HepG2 (cell line): ENCODE measurements around the gene PRR5L. TPM values are rescaled to one million over a fixed set of nuclear protein-coding genes. Genes with fewer than 3 reads are reported as not detected.

Experiments used
- ATAC-seq: fragments of 200-7000 bp; cut with Tn5 transposase; 3 replicates; pipeline ENCODE4 v1.9.1; 2020; ENCODE audit warnings: mild to moderate bottlenecking, moderate library complexity
- BruUV-seq: library from RNA; stranded (reverse); fragments of 400-500 nt; replicated peaks from 2 replicates; lab custom pipeline; 2021; lab: Mats Ljungman, UMichigan
- CTCF ChIA-PET: fragments of 300-600 bp; formaldehyde crosslinking; extraction: SDS; loops from one replicate; lab custom pipeline; 2021; ENCODE audit warnings: low total read pairs, inconsistent platforms, low intra/inter-chr PET ratio; lab: Yijun Ruan, JAX
- POLR2A ChIA-PET: fragments of 350-600 bp; sonication (Branson Sonifier 250); formaldehyde crosslinking; loops from one replicate; lab custom pipeline; 2020; ENCODE audit warnings: antibody characterized with exemption, inconsistent platforms; lab: Yijun Ruan, JAX
- DNase-seq: peaks from one replicate; pipeline ENCODE4 v3.0.0-alpha.2; 2015; ENCODE audit warnings: low spot score
- FAIRE-seq: peaks from 3 replicates; lab custom pipeline; 2011; peaks lifted over from hg19 to GRCh38; lab: Jason Lieb, UNC
- H2AFZ ChIP-seq: one replicate; pipeline ENCODE4 v1.6.1; 2011; ENCODE audit warnings: low read length, inconsistent platforms
- H3K27ac ChIP-seq: fragments of 300-600 bp; 3 replicates; pipeline ENCODE4 v1.8.0; 2011; ENCODE audit warnings: mixed run types, mild to moderate bottlenecking, mixed read lengths, low read length, inconsistent platforms; ENCODE audit not compliant: insufficient read depth; ENCODE audit errors: extremely low read length
- H3K27me3 ChIP-seq, 2 experiments: fragments of 200-600 bp in 1 of 2; 2 replicates in 1 of 2; 3 replicates in 1 of 2; pipeline versions ENCODE4 v1.6.0 to v1.8.0; 2011; ENCODE audit warnings: low read length in 2 of 2, mild to moderate bottlenecking in 2 of 2, moderate library complexity in 2 of 2, inconsistent platforms in 1 of 2; ENCODE audit not compliant: insufficient read depth in 2 of 2, control insufficient read depth in 1 of 2
- H3K36me3 ChIP-seq, 2 experiments: fragments of 200-600 bp in 1 of 2; replicated peaks in 1 of 2; 2 replicates in 1 of 2; 3 replicates in 1 of 2; pipeline versions ENCODE4 v1.5.1 to v1.8.0; 2011; ENCODE audit warnings: low read length in 2 of 2, inconsistent platforms in 1 of 2; ENCODE audit not compliant: insufficient read depth in 2 of 2, control insufficient read depth in 1 of 2
- H3K4me1 ChIP-seq: 2 replicates; pipeline ENCODE4 v1.5.1; 2012; ENCODE audit warnings: low read length, inconsistent platforms; ENCODE audit not compliant: insufficient read depth
- H3K4me2 ChIP-seq: 2 replicates; pipeline ENCODE4 v1.6.0; 2011; ENCODE audit warnings: low read depth, low read length, inconsistent platforms
- H3K4me3 ChIP-seq, 3 experiments: fragments of 200-600 bp in 1 of 3; sonication (generic), shearing (Covaris generic) in 1 of 3; replicated peaks in 1 of 3; 2 replicates each; pipeline ENCODE4 v1.5.1; 2011 to 2016; ENCODE audit warnings: low read length in 3 of 3, inconsistent platforms in 2 of 3, low read depth in 2 of 3, mild to moderate bottlenecking in 2 of 3, control low read depth in 1 of 3, mixed read lengths in 1 of 3; ENCODE audit not compliant: insufficient read depth in 1 of 3
- H3K79me2 ChIP-seq: one replicate; pipeline ENCODE4 v1.6.1; 2011; ENCODE audit warnings: low read length, inconsistent platforms; ENCODE audit not compliant: insufficient read depth
- H3K9ac ChIP-seq: 2 replicates; pipeline ENCODE4 v1.6.0; 2011; ENCODE audit warnings: mild to moderate bottlenecking, low read depth, low read length, inconsistent platforms; ENCODE audit not compliant: insufficient read depth
- H3K9me3 ChIP-seq: 2 replicates; pipeline ENCODE4 v1.5.1; 2012; ENCODE audit warnings: mild to moderate bottlenecking, low read length
- H4K20me1 ChIP-seq: 2 replicates; pipeline ENCODE4 v1.6.0; 2011; ENCODE audit warnings: inconsistent platforms, mild to moderate bottlenecking, low read length, moderate library complexity; ENCODE audit not compliant: insufficient read depth
- BORCS8-MEF2B ChIP-seq: sonication (generic); formaldehyde crosslinking; IDR thresholded peaks from 2 replicates; pipeline ENCODE4 v1.8.0; 2022; ENCODE audit warnings: mild to moderate bottlenecking, missing genetic modification reagents
- CHD4 ChIP-seq: fragments of 200-600 bp; sonication (generic); IDR thresholded peaks from 2 replicates; pipeline ENCODE4 v1.7.0; 2017; ENCODE audit warnings: mild to moderate bottlenecking, low read length, borderline replicate concordance
- MED1 ChIP-seq: sonication (generic); formaldehyde crosslinking; IDR thresholded peaks from 2 replicates; pipeline ENCODE4 v1.4.0; 2020; ENCODE audit warnings: missing genetic modification reagents
- MTF2 ChIP-seq: sonication (generic); formaldehyde crosslinking; IDR thresholded peaks from 2 replicates; pipeline ENCODE4 v1.5.0; 2020; ENCODE audit warnings: missing genetic modification reagents, borderline replicate concordance
- NCOA5 ChIP-seq: sonication (generic); formaldehyde crosslinking; IDR thresholded peaks from 2 replicates; pipeline ENCODE4 v1.4.0; 2020; ENCODE audit warnings: missing genetic modification reagents
- NRL ChIP-seq: sonication (generic); formaldehyde crosslinking; IDR thresholded peaks from 2 replicates; pipeline ENCODE4 v1.5.0; 2020; ENCODE audit warnings: missing genetic modification reagents, mild to moderate bottlenecking, moderate library complexity, borderline replicate concordance
- SOX13 ChIP-seq, 3 experiments: fragments of 450-650 bp in 1 of 3; sonication (generic) in 1 of 3; formaldehyde crosslinking in 1 of 3; IDR thresholded peaks in 2 of 3; conservative IDR thresholded peaks in 1 of 3; 2 replicates each; pipeline versions ENCODE4 v1.5.0 to v1.6.1; 2016 to 2020; ENCODE audit warnings: antibody characterized with exemption in 1 of 3, mild to moderate bottlenecking in 1 of 3, missing compliant biosample characterization in 1 of 3, missing genetic modification reagents in 1 of 3, moderate library complexity in 1 of 3
- TCF7 ChIP-seq: sonication (generic); IDR thresholded peaks from 2 replicates; pipeline ENCODE4 v1.6.1; 2016; ENCODE audit warnings: antibody characterized with exemption, low read depth
- TEAD3 ChIP-seq: optimal IDR thresholded peaks from 2 replicates; pipeline ENCODE3; 2016; ENCODE audit warnings: borderline replicate concordance
- ZFP90 ChIP-seq: sonication (generic); formaldehyde crosslinking; IDR thresholded peaks from 2 replicates; pipeline ENCODE4 v1.8.0; 2022; ENCODE audit warnings: missing genetic modification reagents, mild to moderate bottlenecking, inconsistent platforms, borderline replicate concordance
- ZNF224 ChIP-seq: sonication (generic); formaldehyde crosslinking; IDR thresholded peaks from 2 replicates; pipeline ENCODE4 v1.5.0; 2020; ENCODE audit warnings: mild to moderate bottlenecking, missing genetic modification reagents
- ZNF484 ChIP-seq: sonication (generic); formaldehyde crosslinking; IDR thresholded peaks from 2 replicates; pipeline ENCODE4 v1.5.1; 2020; ENCODE audit warnings: mild to moderate bottlenecking, low read depth, missing genetic modification reagents, borderline replicate concordance
- ZNF512 ChIP-seq: sonication (generic); formaldehyde crosslinking; IDR thresholded peaks from 2 replicates; pipeline ENCODE4 v1.4.0; 2020; ENCODE audit warnings: mild to moderate bottlenecking, missing genetic modification reagents
- ZNF691 ChIP-seq: sonication (generic); formaldehyde crosslinking; IDR thresholded peaks from 2 replicates; pipeline ENCODE4 v1.4.0; 2020; ENCODE audit warnings: missing genetic modification reagents, low read depth, mild to moderate bottlenecking, borderline replicate concordance
- ZNF746 ChIP-seq: sonication (generic); formaldehyde crosslinking; IDR thresholded peaks from 2 replicates; pipeline ENCODE4 v1.8.0; 2022; ENCODE audit warnings: mild to moderate bottlenecking, missing genetic modification reagents
- ZSCAN22 ChIP-seq: sonication (generic); formaldehyde crosslinking; IDR thresholded peaks from 2 replicates; pipeline ENCODE4 v1.4.0; 2020; ENCODE audit warnings: mild to moderate bottlenecking, missing genetic modification reagents
- WGBS: methylation state at CpG from one replicate; pipeline ENCODE4 v1.1.6; 2017; ENCODE audit warnings: low lambda C conversion rate; 5-methylcytosine and 5-hydroxymethylcytosine counted together
- in situ Hi-C: cut with HindIII; loops from 2 replicates; pipeline ENCODE4 v1.10.0; 2017; ENCODE audit warnings: low pct_unique_long_range_greater_than_20kb; ENCODE audit not compliant: extremely low pct_ligation_motif_present
- intact Hi-C: fragments of 100-400 bp; cut with micrococcal nuclease; formaldehyde crosslinking; loops from one replicate; pipeline ENCODE4 v1.10.0; 2022; ENCODE audit not compliant: unreplicated experiment
- polyA plus RNA-seq, 8 experiments: library from polyadenylated mRNA; depleted of rRNA in 3 of 8; stranded (reverse) in 7 of 8; unstranded in 1 of 8; fragments of >200 nt; fragmentation: Illumina TruSeq in 4 of 8; extraction: Trizol in 4 of 8; gene quantifications; 2 replicates each; pipeline versions ENCODE4 v1.2.1 to v1.2.3, GENCODE V29; 2011 to 2016; ENCODE audit warnings: low read depth in 4 of 8, missing spikeins in 1 of 8, mixed read lengths in 1 of 8; ENCODE audit not compliant: insufficient read depth in 1 of 8
- total RNA-seq, 5 experiments: library from RNA; depleted of rRNA; stranded (reverse); fragments of >200 nt; fragmentation: Illumina TruSeq; extraction: Trizol; gene quantifications; 2 replicates each; pipeline ENCODE4 v1.2.3, GENCODE V29; 2016; ENCODE audit warnings: low read depth in 1 of 5

PRR5L gene
- total and polyA plus RNA-seq, 2 of the 13 experiments (the other 11 are each of a cell fraction or from before 2014, with no cell fraction given), result 0.16 TPM; not detected in 1

- ChIA-PET CTCF (no interaction called here), POLR2A (no interaction called here)
- no peaks in the 10 kb centered on the region for H3K9me3 ChIP-seq
- no peak for ATAC-seq
- no peak for TF ChIP-seq SOX13 (IDR thresholded peaks at IDR 0.05)
- TF ChIP-seq SOX13 (CRISPR knock-in tag; conservative IDR thresholded peaks at IDR 0.05 in 1 of 2, IDR thresholded peaks at IDR 0.05 in 1 of 2), result no peak
- no peak for TF ChIP-seq ZFP90 (CRISPR knock-in tag)
- no peak for TF ChIP-seq NCOA5 (CRISPR knock-in tag)
- no peak for TF ChIP-seq ZNF746 (CRISPR knock-in tag)
- no peak for TF ChIP-seq ZNF224 (CRISPR knock-in tag)
- no peak for TF ChIP-seq ZSCAN22 (CRISPR knock-in tag)
- TF ChIP-seq ZNF512 (CRISPR knock-in tag), result no peak
- no peak for TF ChIP-seq MED1 (CRISPR knock-in tag)
- TF ChIP-seq CHD4, result no peak
- no peak for TF ChIP-seq MTF2 (CRISPR knock-in tag)
- no peak for TF ChIP-seq TEAD3
- TF ChIP-seq ZNF691, result no peak
- TF ChIP-seq ZNF484 (CRISPR knock-in tag), result no peak
- no peak for TF ChIP-seq TCF7
- no peak for TF ChIP-seq BORCS8-MEF2B (CRISPR knock-in tag)
- TF ChIP-seq NRL (CRISPR knock-in tag), result no peak
- intact Hi-C loops, result no loop called here
- WGBS, result 37% methylated on average over 9 of the region's 9 CpGs
- H3K4me3 ChIP-seq, result no peak overlapping the region
- H3K27me3 ChIP-seq, result peaks cover 3 to 48% of the 10 kb centered on the region in 2 experiments
- in situ Hi-C loops, result no loop called here
- H4K20me1 ChIP-seq, result peaks cover 3% of the 10 kb centered on the region; the same call in 1 of the 2 replicates
- BruUV-seq, result no TSS peak
- no peak overlapping the region for H3K27ac ChIP-seq
- H3K79me2 ChIP-seq, result no peaks in the 10 kb centered on the region
- H3K4me2 ChIP-seq, result no peak overlapping the region
- no peaks in the 10 kb centered on the region for H3K36me3 ChIP-seq
- no peak overlapping the region for H3K9ac ChIP-seq
- H2AFZ ChIP-seq, result no peak overlapping the region
- no peak for DNase-seq
- H3K4me1 ChIP-seq, result no peaks in the 10 kb centered on the region
- FAIRE-seq, result no peak
Measured at GRCh38 chr11:36375353-36376008, 79.4 kb downstream of the PRR5L start.
